CD4-positive, alpha-beta T cell treated with Interferon alpha-2 for 1 hour (primary cell): ENCODE measurements around the gene GINS1.

Experiments used
- DNase-seq, 2 donors: peaks; one replicate each; pipeline ENCODE4 v3.0.0-alpha.2; 2020 to 2022

GINS1 gene

DNA sequence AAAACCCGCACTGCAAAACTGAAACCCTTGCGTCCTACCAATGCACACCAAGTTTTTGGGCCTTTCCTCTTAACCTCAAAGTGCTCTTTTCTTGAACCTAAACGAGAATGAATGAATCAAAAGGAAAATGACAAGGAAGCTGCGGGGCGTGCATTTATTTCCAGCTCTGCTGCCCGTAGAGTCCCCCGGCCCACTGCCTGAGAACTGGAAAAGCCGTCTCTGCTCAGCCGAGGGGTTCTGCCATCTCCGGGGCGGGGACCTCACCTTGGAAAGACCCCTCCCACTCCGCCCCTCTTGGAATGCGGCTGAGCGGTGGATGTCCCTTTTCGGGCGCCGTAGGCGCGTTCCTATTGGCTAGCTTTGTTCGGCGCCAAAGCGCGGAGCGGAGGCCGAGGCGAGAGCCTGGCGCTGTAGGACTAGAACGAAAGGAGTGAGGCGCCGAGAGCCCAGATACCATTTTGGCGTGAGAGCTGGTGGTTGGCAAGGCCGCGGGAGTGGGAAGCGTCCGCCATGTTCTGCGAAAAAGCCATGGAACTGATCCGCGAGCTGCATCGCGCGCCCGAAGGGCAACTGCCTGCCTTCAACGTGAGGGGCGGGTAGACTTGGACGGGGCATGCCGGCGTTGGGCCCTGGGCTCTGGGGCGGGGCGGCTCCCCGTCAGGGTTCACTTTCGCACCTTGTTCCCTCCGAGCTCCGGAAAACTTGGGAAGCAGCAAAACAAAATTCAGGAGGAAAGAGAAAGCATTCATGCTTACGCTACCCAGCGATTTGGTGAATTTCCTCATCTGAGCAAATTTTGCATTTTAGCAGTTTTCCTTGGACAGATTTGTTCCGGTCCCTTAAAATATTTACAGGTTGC, at the start of gene GINS1:
Gene GINS1, plus strand, starts transcription at position 363 of the 859 bp plus-strand sequence. Its CDS starts 148 bp downstream, at position 511.
- peak; percentile 68 to 83 for DNase-seq

- DNase-seq = no peak
These were observed 46.7 kb upstream of the GINS1 start for GRCh38 chr20:25360631-25361286.

GRCh38 chr20:25361287-25361683, 46.2 kb upstream of the GINS1 start:
- no peak for DNase-seq

DNA sequence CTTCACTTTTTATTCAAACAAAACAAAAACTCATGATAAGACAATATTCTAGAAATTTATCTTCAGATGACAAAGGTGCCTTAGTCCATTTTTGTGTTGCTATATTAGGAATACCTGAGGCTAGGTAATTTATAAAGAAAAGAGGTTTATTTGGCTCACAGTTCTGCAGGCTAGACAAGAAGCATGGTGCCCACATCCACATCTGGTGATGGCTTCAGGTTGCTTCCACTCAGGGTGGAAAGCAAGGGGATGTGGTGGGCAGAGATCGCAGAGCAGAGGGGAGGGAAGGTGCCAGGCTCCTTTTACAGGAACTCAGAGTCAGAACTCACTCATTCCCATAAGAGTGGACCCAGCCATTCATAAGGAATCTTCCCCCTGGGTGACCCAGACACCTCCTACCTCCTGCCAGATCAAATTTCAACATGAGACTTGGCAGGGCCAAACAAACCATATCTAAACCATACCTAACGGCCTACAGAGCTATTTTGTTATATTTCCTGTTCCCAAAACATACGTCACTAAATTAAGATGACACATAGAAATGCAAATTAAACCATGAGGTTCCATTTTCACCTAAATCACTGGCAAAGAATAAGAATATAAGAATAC, 43.2 kb upstream of the GINS1 start:
- no peak for DNase-seq

DNA sequence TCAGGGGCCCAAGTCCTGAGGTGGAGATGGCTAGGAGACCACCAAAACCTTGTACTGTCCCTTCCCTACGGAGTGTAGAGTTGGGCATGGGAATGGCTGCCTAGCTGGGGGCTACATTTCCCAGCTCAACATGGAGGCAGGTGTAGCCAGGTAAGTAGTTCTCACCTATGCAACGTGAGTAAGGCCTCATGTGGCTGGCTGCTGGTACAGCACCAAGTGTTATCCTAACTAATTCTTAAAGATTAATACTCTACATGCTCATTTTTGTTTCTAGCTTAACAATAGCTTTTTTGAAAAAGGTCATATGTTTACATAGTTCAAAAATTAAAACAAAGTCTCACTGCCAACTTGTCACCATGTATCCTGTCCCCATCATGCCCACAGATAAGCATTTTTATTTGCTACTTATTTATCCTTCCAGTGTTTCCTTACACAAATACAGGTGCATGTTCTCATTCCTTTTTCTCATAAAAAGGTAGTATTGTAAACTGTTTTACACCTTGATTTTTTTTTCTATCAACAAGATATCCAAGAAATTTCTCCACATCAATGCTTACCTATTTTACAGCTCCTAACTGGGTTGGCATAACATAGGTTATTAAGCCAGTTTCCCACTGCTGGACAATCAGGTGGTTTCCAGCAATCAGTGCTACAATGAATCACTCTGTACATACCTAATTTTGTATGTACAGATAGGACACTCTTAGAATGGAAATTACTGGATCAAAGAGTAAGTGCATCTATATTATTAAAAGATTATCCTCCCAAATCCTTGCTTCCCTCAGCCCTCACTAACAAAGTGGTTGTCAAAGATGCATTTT, 42.4 kb upstream of the GINS1 start:
- DNase-seq = no peak

- no peak for DNase-seq
These were observed 38.9 kb upstream of the GINS1 start for GRCh38 chr20:25368526-25368925.

DNA sequence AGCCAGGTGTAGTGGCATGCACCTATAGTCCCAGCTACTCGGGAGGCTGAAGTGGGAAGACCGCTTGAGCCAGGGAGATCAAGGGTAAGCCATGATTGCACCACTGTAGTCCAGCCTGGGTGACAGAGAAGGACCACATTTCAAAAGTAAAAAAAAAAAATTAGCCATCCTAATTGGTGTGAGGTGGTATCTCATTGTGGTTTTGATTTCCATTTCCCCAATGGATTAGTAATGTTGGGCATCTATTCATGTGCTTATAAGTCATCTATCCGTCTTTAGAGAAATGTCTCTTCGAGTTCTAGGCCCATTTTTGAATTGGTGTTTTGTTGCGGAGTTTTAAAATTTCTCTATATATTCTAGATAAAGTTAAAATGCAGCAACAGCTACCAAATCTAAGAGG, 38.5 kb upstream of the GINS1 start:
- no peak for DNase-seq

DNA sequence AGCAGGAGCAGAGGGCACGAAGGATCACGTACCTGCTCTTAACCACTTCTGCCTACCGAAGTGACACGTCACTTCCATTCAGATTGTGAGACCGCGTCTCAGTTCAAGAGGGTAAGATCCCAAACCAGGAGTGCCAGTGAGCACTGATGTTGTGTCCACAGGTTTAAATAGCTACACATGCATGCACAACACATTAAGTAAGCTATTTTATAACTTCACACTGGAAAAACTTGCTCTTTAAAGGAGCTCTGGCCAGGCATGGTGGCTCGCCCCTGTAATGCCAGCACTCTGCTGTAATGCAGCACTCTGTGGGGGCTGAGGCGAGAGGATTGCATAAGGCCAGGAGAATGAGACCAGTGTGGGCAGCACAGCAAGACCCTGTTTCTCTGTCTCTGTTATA, 37.9 kb upstream of the GINS1 start:
- DNase-seq = no peak

DNA sequence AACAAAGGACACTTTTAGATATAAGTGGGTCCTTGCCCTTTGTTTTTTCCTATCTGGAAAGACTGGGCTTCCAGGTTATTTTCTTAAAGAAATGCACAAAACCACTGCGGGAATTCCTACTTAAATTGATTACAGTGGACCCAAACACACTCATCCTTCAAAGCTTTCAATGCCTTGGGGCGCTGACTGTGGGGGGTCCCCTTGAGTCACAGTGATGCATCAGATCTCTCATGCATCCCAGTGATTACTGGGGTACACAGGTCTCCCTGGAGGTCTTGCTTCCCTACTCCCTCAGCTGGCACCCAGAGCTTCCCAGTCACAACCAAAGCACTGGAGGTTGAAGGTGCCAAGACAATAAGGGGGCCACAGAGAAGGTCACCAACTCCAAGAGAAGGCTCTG, 37.5 kb upstream of the GINS1 start:
- no peak for DNase-seq

- no peak for DNase-seq
These were observed 34.7 kb upstream of the GINS1 start for GRCh38 chr20:25372584-25373336.

GRCh38 chr20:25374842-25375241, 32.6 kb upstream of the GINS1 start:
- DNase-seq = no peak

DNA sequence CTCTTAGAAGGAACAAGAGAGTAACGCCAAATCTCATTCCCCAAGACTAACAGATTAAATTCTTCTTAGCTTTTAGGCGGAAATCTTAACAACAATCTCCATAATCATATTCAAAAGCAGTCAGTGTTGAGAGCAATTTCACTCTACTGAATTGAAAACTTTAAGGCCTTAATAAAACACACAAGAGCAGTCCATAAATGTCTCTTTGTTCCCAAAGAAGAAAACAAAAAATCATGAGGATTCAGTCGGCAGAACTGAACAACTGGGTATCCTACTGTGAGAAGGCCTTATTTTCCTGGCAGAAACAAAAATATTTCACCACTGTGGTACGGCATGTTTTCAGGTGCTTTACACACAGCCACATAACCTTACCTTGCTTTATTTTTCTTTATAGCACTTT, 31.2 kb upstream of the GINS1 start:
- DNase-seq = no peak

DNA sequence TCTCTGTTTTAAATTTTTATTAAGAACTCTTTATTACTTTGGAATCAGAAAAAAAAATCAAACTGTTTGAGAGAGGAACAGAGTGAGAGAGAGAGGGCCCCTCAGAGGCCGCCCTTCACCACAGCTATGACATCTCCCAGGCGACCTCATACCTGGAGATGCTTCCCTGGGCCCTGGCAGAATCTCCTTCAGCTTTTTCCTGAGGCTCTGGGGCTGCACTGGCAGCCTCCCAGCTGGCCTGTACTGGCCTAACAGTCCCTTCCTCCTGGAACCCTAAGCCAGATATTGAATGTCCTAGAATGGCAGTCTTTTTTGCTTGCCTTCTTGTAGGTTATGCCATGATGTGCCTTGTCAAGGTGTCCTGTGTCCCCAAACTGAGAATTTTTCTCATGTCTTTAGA, 30.6 kb upstream of the GINS1 start:
- DNase-seq = no peak

DNA sequence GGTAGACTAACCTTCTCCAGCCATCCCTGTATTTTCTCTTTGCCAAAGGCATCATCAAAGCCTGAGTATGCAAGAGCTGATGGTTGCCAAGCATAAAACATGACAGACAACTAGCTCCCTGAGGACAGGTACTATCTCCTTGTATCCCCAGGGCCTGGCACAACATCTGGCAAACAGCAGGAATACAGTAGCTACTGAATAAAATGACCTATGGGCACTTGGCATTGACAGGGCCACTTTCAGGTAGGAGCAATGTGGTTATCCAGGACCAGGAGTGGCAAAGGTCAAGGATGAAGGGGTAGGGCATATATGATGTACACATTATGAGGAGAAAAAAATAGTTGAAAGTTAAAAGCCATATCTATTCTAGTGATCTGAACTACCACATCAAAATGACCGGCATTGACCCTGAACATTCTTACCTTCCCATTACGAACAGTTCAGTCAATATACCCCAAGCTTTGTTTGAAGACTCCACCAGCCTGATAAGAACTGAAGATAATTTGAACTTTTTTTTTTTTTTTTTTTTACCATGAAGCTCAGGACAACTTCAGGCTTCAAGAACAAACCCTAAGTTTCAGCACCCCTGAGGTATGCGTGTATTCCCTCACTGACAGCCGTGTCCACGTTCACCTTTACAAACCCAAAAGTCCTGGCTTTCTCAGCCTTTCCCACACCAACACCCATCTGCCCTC, 29.1 kb upstream of the GINS1 start:
- DNase-seq = no peak

GRCh38 chr20:25378884-25379733, 28.4 kb upstream of the GINS1 start:
- DNase-seq = no peak

- no peak for DNase-seq
These were observed 26.4 kb upstream of the GINS1 start for GRCh38 chr20:25380945-25381614.

GRCh38 chr20:25382704-25383370, 24.6 kb upstream of the GINS1 start:
- no peak for DNase-seq

DNA sequence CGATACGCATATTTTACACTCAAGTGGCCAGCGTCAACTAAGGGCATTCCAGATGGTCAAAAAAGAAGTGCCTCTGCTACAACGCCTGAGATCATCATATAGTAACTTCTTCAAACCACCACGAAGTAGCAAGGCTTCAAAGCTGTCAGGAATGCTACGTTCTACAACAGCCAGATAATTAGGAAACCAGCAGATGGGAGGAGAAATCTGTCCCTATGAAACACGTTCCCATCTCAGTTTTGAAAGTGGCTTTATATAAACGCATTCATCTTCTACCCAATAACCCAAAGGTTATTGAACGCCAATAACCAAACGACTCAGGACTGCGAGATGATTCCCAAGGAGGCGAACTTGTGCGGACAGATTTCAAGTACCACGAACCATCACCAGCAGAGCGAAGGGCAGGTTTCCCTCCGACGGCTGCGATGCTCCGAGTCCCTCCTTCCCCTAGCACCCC, 18.0 kb upstream of the GINS1 start:
- DNase-seq = no peak

DNA sequence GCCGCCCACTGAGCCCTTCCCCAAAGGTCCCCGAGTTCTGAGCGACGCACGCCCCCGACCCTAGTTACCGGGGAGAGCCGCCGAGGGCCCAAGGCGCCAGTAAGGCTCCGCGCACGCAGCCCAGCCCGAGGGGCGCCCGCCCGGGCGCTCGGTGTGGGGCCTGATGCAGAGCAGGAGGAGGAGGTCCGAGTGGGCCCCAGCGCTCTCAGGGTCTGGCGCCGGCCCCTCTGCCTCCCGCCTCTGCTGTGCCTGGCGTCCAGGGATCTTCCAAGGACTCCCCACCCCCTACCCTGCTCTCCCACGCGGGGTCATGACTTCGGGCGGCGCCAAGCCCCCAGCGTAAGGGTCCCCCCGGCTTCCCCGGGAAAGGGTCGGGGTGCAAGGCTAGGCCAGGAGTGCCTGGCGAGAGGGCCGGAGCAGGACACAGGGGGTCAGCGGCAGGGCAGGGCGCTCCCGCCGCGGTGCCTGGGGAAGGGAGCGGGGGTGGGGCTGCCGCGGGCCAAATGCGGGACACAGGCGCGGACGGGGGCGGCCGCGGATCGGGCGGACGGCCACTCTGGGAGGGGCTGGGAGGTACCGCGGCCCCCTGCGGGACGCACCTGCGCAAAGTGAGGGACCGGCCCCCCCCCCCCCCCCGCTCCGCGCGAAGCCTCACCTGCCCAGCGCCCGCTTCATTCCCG, 17.5 kb upstream of the GINS1 start:
- peak in 1 of 2 donors; percentile 15 for DNase-seq
